Adipocyte (in vitro differentiated cells): Measurements from ENCODE around the gene PRDX5.

Experiments
- DNase-seq: peaks from one replicate; pipeline ENCODE4 v3.0.0-alpha.2; 2015; ENCODE audit warnings: low read depth
- H3K27me3 ChIP-seq: replicated peaks from 2 replicates; pipeline ENCODE4 v1.7.0; 2013; ENCODE audit warnings: mild to moderate bottlenecking, low read length, moderate library complexity; ENCODE audit not compliant: control insufficient read depth, insufficient read depth
- H3K36me3 ChIP-seq: 2 replicates; pipeline ENCODE4 v1.7.0; 2013; ENCODE audit warnings: low read length, mild to moderate bottlenecking, moderate library complexity; ENCODE audit not compliant: control insufficient read depth, insufficient read depth, severe bottlenecking
- H3K4me1 ChIP-seq: 2 replicates; pipeline ENCODE4 v1.7.0; 2013; ENCODE audit warnings: mild to moderate bottlenecking, low read length, moderate library complexity; ENCODE audit not compliant: control insufficient read depth, insufficient read depth
- H3K4me3 ChIP-seq: 2 replicates; pipeline ENCODE4 v1.7.0; 2013; ENCODE audit warnings: mild to moderate bottlenecking, low read length, moderate library complexity
- H3K9ac ChIP-seq: 2 replicates; pipeline ENCODE4 v1.7.0; 2013; ENCODE audit warnings: mild to moderate bottlenecking, low read length, moderate library complexity
- H3K9me3 ChIP-seq: 2 replicates; pipeline ENCODE4 v1.7.0; 2013; ENCODE audit warnings: mild to moderate bottlenecking, low read length, moderate library complexity; ENCODE audit not compliant: control insufficient read depth

Gene PRDX5

DNA sequence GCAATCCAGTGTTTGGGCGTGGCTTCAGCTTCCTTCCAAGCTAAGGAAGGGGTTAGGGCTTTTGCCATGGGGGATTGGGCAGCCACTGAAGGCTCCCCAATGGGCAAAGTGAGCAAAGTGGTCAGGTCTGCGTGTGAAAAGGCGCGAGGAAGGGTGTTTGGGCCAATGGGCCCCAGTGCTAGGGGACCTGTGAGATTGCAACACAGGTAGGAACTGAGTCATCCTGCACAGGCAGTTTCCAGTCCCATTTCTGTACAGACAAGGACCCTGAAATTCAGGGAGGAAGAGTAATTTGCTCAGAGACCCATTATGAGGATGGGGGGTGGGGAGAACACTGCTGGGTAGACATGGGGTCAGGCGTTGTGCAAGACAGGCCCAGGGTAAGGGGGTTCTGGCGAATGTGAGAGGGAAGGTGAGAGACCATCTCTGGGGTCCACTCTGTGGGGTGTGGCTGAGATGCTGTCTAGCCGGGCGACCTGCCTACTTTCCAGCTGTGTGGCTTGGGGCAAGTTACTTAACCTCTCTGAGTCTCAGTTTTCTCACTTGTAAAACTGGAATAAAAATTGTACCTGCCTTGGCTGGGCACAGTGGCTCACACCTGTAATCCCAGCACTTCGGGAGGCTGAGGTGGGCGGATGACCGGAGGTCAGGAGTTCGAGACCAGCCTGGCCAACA lies 29.4 kb downstream of the PRDX5 start:
- Histone ChIP-seq H3K4me1 (peaks cover under 1% of the 10 kb centered on the region), H3K9ac (no peak overlapping the region), H3K36me3 (no peaks in the 10 kb centered on the region), H3K9me3 (no peaks in the 10 kb centered on the region), H3K27me3 (no peaks in the 10 kb centered on the region), H3K4me3 (no peak overlapping the region)
- DNase-seq, result no peak

GRCh38 chr11:64348383-64349024 lies 30.6 kb downstream of the PRDX5 start:
- no peak for DNase-seq
- no peak overlapping the region for H3K9ac ChIP-seq
- no peaks in the 10 kb centered on the region for H3K9me3 ChIP-seq
- H3K36me3 ChIP-seq, result no peaks in the 10 kb centered on the region
- H3K4me1 ChIP-seq, result no peaks in the 10 kb centered on the region
- no peak overlapping the region for H3K4me3 ChIP-seq
- H3K27me3 ChIP-seq, result no peaks in the 10 kb centered on the region

GRCh38 chr11:64349025-64349387 lies 31.1 kb downstream of the PRDX5 start:
- DNase-seq, result no peak
- no peaks in the 10 kb centered on the region for H3K9me3 ChIP-seq
- no peaks in the 10 kb centered on the region for H3K4me1 ChIP-seq
- no peak overlapping the region for H3K4me3 ChIP-seq
- H3K36me3 ChIP-seq, result no peaks in the 10 kb centered on the region
- no peaks in the 10 kb centered on the region for H3K27me3 ChIP-seq
- no peak overlapping the region for H3K9ac ChIP-seq

DNA sequence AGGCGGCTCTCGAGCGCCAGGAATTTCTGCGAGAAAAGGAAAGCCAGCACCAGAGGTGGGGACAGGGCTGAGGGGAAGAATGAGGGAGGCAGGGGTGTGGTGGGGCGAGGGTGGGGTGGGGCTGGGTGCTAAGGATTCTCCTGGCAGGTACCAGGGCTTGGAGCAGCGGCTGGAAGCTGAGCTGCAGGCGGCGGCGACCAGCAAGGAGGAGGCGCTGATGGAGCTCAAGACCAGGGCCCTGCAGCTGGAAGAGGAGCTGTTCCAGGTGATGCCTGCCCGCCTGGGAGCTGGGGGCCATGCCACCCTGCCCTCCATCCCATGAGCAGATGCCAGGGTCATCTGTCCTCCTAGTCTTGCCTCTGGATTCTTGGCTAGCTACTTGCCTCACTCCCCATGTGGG lies 31.5 kb downstream of the PRDX5 start:
- Histone ChIP-seq H3K4me1 (no peaks in the 10 kb centered on the region), H3K9me3 (no peaks in the 10 kb centered on the region), H3K27me3 (no peaks in the 10 kb centered on the region), H3K4me3 (no peak overlapping the region), H3K9ac (no peak overlapping the region), H3K36me3 (no peaks in the 10 kb centered on the region)
- DNase-seq, result no peak

DNA sequence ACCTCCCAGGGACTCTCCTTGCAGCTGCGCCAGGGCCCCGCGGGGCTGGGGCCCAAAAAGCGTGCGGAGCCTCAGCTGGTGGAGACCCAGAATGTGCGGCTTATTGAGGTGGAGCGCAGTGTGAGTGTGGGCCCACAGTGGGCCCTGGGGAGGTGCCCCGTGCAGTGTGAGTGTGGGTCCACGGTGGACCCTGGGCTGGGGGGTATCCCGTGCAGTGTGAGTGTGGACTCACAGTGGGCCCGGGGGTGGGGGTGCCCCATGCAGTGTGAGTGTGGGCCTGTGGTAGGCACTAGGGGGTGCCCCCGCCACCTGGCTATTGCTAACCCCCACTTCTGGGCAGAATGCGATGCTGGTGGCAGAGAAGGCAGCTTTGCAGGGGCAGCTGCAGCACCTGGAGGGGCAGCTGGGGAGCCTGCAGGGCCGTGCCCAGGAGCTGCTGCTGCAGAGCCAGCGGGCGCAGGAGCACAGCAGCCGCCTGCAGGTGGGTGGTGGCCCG lies 33.3 kb downstream of the PRDX5 start:
- DNase-seq, result no peak
- peaks cover 7% of the 10 kb centered on the region for H3K4me1 ChIP-seq
- H3K27me3 ChIP-seq, result no peaks in the 10 kb centered on the region
- no peaks in the 10 kb centered on the region for H3K9me3 ChIP-seq
- no peak overlapping the region for H3K4me3 ChIP-seq
- H3K9ac ChIP-seq, result no peak overlapping the region
- no peaks in the 10 kb centered on the region for H3K36me3 ChIP-seq

DNA sequence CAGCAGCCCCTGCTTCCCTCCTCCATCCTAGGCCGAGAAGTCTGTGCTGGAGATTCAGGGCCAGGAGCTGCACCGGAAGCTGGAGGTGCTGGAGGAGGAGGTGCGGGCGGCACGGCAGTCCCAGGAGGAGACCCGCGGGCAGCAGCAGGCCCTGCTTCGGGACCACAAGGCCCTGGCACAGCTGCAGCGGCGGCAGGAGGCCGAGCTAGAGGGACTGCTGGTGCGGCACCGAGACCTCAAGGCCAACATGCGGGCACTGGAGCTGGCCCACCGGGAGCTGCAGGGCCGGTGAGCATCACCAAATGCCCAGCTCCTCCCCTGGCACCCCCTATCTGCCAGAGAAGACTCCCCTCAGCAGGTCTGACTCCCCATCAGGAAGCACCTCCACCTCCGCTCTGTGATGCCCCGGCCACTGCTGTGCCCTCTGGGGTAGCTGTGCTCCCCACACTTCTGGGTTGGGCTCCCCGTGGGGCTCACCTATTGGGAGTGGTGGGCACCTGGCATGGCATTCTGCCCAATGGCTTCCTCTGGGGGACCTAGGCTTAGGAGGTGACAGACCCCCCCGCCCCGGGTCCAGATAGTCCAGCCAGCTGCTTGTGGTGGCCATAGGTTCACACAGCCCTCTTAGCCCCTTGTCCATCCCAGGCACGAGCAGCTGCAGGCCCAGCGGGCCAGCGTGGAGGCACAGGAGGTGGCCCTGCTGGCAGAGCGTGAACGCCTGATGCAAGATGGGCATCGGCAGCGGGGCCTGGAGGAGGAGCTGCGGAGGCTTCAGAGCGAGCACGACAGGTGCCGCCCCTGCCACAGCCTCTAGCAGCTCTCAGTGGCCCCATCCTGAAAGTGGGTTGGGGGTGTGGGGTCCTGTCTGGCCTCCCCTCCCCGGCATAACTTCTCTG lies 34.4 kb downstream of the PRDX5 start:
- Histone ChIP-seq H3K9me3 (no peaks in the 10 kb centered on the region), H3K27me3 (no peaks in the 10 kb centered on the region), H3K4me1 (peaks cover 7% of the 10 kb centered on the region), H3K9ac (no peak overlapping the region), H3K4me3 (no peak overlapping the region), H3K36me3 (no peaks in the 10 kb centered on the region)
- no peak for DNase-seq

GRCh38 chr11:64352995-64353714 lies 35.2 kb downstream of the PRDX5 start:
- Histone ChIP-seq H3K9ac (no peak overlapping the region), H3K9me3 (no peaks in the 10 kb centered on the region), H3K4me3 (no peak overlapping the region), H3K4me1 (peaks cover 12% of the 10 kb centered on the region), H3K27me3 (no peaks in the 10 kb centered on the region), H3K36me3 (no peaks in the 10 kb centered on the region)
- DNase-seq, result no peak

GRCh38 chr11:64353715-64354506 lies 36.0 kb downstream of the PRDX5 start:
- DNase-seq, result no peak
- no peaks in the 10 kb centered on the region for H3K9me3 ChIP-seq

GRCh38 chr11:64355078-64355940 lies 37.4 kb downstream of the PRDX5 start:
- H3K4me1 ChIP-seq, result peaks cover 28% of the 10 kb centered on the region
- peak overlapping the region; percentile 71 for H3K4me3 ChIP-seq
- DNase-seq, result peak; percentile 87

More at GRCh38 chr11:64353715-64354506, 36.0 kb downstream of the PRDX5 start:
- H3K4me1 ChIP-seq, result peaks cover 19% of the 10 kb centered on the region
- H3K27me3 ChIP-seq, result no peaks in the 10 kb centered on the region
- H3K9ac ChIP-seq, result no peak overlapping the region
- no peaks in the 10 kb centered on the region for H3K36me3 ChIP-seq
- H3K4me3 ChIP-seq, result no peak overlapping the region

More at GRCh38 chr11:64355078-64355940, 37.4 kb downstream of the PRDX5 start:
- Histone ChIP-seq H3K36me3 (no peaks in the 10 kb centered on the region), H3K27me3 (no peaks in the 10 kb centered on the region), H3K9me3 (no peaks in the 10 kb centered on the region), H3K9ac (peak overlapping the region; percentile 77)
